ENCODE data around the gene AGBL5.

DNA sequence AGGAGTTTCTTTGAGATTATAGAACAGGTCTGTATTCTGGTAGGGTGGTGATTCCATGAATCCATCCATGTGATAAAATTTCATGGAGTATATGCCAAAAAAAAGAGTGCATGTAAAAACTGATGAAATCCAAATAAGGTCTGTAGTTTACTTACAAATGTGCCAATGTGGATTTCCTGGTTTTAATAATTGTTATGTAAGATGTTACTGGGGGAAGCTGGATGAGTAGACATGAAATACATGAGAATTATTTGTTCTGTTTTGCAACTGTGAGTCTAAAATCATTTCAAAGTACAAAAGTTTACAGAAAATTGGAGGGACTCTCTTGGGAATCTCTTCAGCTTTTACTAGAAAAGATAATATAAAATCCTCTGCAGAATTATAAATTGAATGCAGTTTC, 42.4 kb upstream of the AGBL5 start:
- TF ChIP-seq EZH2 (IDR thresholded peaks at IDR 0.05) (no peak), CTCF (IDR thresholded peaks at IDR 0.05) (no peak), EZH2phosphoT487 (IDR thresholded peaks at IDR 0.05) (no peak)

Data from neural progenitor cell (in vitro differentiated cells).